ENCODE results near the gene TSEN54. TPM values are rescaled to one million over a fixed set of nuclear protein-coding genes. Genes with fewer than 3 reads are reported as not detected.

The TSEN54 gene
- total RNA-seq, 1 donor: 14.7 TPM

DNA sequence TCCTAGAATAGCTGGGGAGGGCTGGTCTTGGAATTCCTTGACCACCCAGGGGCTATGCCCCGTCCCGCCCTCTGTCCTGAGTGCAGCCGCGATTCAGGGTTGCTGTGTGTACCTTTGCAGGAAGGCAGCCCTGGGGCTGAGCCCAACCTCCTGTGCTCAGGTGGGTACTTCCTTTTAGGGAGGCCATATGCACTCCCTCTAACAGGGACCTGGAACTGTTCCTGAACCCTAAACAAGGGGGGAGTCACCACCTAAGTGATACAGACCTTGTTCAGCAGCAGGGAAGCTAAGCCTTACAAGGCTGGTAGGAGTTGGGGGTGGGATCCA is 33.8 kb downstream of the TSEN54 start:
- H3K9me3 ChIP-seq (ENCODE audit: low read depth, low read length): no peaks in the 10 kb centered on the region
- no peaks in the 10 kb centered on the region for H3K4me1 ChIP-seq (ENCODE audit: insufficient read depth, low read length)
- H3K27me3 ChIP-seq (ENCODE audit: insufficient read depth, low read length): no peaks in the 10 kb centered on the region
- no peak overlapping the region for H3K4me3 ChIP-seq (ENCODE audit: low read length)

- H3K4me1 ChIP-seq (ENCODE audit: insufficient read depth, low read length): no peaks in the 10 kb centered on the region
- H3K9me3 ChIP-seq (ENCODE audit: low read depth, low read length): no peaks in the 10 kb centered on the region
- no peak overlapping the region for H3K4me3 ChIP-seq (ENCODE audit: low read length)
- no peaks in the 10 kb centered on the region for H3K27me3 ChIP-seq (ENCODE audit: insufficient read depth, low read length)
These were observed 34.9 kb downstream of the TSEN54 start for GRCh38 chr17:75551266-75551665.

- Histone ChIP-seq H3K27me3 (ENCODE audit: insufficient read depth, low read length) (no peaks in the 10 kb centered on the region), H3K4me1 (ENCODE audit: insufficient read depth, low read length) (no peaks in the 10 kb centered on the region), H3K4me3 (ENCODE audit: low read length) (no peak overlapping the region), H3K9me3 (ENCODE audit: low read depth, low read length) (no peaks in the 10 kb centered on the region)
These were observed 36.3 kb downstream of the TSEN54 start for GRCh38 chr17:75552425-75553294.

DNA sequence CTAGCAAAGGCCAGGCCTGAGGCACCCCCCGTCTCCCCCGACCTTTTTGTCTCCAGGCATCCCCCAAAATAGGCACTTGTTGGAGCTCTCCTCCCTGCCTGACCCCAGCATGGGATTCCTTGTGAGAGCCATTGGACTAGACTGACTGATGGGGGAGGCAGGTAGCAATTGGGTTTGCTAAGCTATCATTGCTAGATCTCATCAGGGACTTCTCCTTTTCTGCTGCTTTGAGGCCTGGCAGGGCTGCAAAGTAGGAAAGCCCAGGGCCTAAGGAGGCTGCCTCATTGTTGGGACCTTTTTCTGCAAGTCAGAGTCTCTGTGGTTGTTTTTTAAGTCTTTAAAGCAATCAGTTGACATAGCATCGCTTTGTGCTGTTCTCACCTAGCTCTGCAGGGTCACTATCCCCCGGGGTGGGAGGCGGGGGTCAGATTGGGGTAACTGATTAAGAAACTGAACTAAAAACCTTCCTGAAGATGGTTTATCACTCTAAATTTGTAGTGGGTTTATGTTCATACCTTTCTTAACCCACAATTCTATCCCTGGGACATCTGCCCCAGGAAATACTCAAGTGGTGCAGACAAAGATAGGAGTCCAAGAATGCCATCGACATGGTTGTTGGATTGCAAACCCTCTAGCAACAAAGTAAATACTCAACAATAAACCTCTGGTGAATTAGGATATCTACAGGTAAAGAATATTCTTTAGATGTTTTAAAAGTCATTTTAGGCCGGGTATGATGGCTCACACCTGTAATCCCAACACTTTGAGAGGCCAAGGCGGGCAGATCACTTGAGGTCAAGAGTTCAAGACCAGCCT is 37.2 kb downstream of the TSEN54 start:
- Histone ChIP-seq H3K4me3 (ENCODE audit: low read length) (no peak overlapping the region), H3K4me1 (ENCODE audit: insufficient read depth, low read length) (no peaks in the 10 kb centered on the region), H3K27me3 (ENCODE audit: insufficient read depth, low read length) (no peaks in the 10 kb centered on the region), H3K9me3 (ENCODE audit: low read depth, low read length) (no peaks in the 10 kb centered on the region)

DNA sequence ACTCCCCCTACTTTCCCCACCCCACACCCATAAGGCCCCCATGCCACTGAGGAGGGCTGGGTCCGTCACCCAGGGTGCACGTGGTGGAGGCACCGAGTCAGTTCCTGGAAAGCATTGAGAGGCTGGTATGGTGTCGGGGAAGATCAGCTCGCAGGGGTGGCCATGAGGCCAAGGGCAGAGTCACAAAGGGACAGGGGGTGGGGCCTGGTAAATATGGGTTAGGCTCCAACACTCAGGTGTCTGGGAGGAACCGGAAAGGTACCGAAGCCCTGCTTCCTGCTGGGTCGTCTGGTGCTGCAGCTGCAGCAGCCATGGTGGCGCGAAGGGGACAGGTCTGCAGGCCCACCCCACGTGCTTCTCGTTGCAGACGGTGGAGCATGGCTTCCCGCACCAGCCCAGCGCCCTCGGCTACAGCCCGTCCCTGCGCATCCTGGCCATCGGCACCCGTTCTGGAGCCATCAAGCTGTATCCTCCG is 39.4 kb downstream of the TSEN54 start:
- H3K4me3 ChIP-seq (ENCODE audit: low read length): no peak overlapping the region

GRCh38 chr17:75557075-75557851 is 40.9 kb downstream of the TSEN54 start:
- no peaks in the 10 kb centered on the region for H3K27me3 ChIP-seq (ENCODE audit: insufficient read depth, low read length)
- no peaks in the 10 kb centered on the region for H3K4me1 ChIP-seq (ENCODE audit: insufficient read depth, low read length)
- H3K4me3 ChIP-seq (ENCODE audit: low read length): no peak overlapping the region
- no peaks in the 10 kb centered on the region for H3K9me3 ChIP-seq (ENCODE audit: low read depth, low read length)

More for the DNA sequence above, 39.4 kb downstream of the TSEN54 start:
- Histone ChIP-seq H3K4me1 (ENCODE audit: insufficient read depth, low read length) (no peaks in the 10 kb centered on the region), H3K27me3 (ENCODE audit: insufficient read depth, low read length) (no peaks in the 10 kb centered on the region), H3K9me3 (ENCODE audit: low read depth, low read length) (no peaks in the 10 kb centered on the region)

- Histone ChIP-seq H3K27me3 (ENCODE audit: insufficient read depth, low read length) (no peaks in the 10 kb centered on the region), H3K4me1 (ENCODE audit: insufficient read depth, low read length) (no peaks in the 10 kb centered on the region), H3K9me3 (ENCODE audit: low read depth, low read length) (no peaks in the 10 kb centered on the region), H3K4me3 (ENCODE audit: low read length) (no peak overlapping the region)
These were observed 41.7 kb downstream of the TSEN54 start for GRCh38 chr17:75557852-75558665.

DNA sequence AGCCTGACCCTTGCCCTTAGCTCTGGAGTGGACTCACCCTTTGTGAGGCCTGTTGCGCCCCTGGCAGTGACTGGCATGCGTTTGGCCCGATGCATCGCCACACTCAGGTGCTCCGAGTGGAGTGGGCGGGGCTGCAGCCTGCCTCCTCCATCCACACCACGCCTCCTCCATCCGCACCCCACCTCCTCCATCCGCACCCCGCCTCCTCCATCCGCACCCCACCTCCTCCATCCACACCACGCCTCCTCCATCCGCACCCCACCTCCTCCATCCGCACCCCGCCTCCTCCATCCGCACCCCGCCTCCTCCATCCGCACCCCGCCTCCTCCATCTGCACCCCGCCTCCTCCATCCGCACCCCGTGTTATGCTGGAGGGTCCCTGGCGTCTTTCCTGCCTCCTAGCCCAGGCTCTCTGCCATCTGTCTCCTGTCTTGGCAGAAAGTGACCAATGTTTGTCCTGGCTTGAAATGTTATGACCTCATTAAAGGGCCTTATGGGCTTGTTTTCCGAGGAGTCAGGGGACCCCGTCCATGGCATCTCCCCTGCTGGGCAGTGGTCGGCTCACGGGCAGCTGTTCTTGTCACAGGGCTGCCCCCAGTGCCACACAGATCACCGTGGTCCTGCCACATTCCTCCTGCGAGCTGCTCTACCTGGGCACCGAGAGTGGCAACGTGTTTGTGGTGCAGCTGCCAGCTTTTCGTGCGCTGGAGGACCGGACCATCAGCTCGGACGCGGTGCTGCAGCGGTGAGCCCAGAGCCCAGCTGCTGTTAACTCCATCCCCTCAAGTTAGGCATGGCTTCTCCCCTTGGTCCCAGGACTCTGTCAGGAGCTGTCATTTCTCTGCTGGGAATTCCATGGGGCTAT is 42.6 kb downstream of the TSEN54 start:
- Histone ChIP-seq H3K4me3 (ENCODE audit: low read length) (no peak overlapping the region), H3K4me1 (ENCODE audit: insufficient read depth, low read length) (no peaks in the 10 kb centered on the region), H3K27me3 (ENCODE audit: insufficient read depth, low read length) (no peaks in the 10 kb centered on the region), H3K9me3 (ENCODE audit: low read depth, low read length) (no peaks in the 10 kb centered on the region)

GRCh38 chr17:75559958-75560533 is 43.7 kb downstream of the TSEN54 start:
- no peak overlapping the region for H3K4me3 ChIP-seq (ENCODE audit: low read length)
- no peaks in the 10 kb centered on the region for H3K4me1 ChIP-seq (ENCODE audit: insufficient read depth, low read length)
- no peaks in the 10 kb centered on the region for H3K27me3 ChIP-seq (ENCODE audit: insufficient read depth, low read length)
- H3K9me3 ChIP-seq (ENCODE audit: low read depth, low read length): no peaks in the 10 kb centered on the region

- Histone ChIP-seq H3K27me3 (ENCODE audit: insufficient read depth, low read length) (no peaks in the 10 kb centered on the region), H3K4me3 (ENCODE audit: low read length) (no peak overlapping the region), H3K4me1 (ENCODE audit: insufficient read depth, low read length) (peaks cover 7% of the 10 kb centered on the region), H3K9me3 (ENCODE audit: low read depth, low read length) (no peaks in the 10 kb centered on the region)
These were observed 45.7 kb downstream of the TSEN54 start for GRCh38 chr17:75561927-75562603.

- Histone ChIP-seq H3K4me3 (ENCODE audit: low read length) (no peak overlapping the region), H3K27me3 (ENCODE audit: insufficient read depth, low read length) (no peaks in the 10 kb centered on the region), H3K4me1 (ENCODE audit: insufficient read depth, low read length) (peaks cover 7% of the 10 kb centered on the region), H3K9me3 (ENCODE audit: low read depth, low read length) (no peaks in the 10 kb centered on the region)
These were observed 46.9 kb downstream of the TSEN54 start for GRCh38 chr17:75563063-75563758.

DNA sequence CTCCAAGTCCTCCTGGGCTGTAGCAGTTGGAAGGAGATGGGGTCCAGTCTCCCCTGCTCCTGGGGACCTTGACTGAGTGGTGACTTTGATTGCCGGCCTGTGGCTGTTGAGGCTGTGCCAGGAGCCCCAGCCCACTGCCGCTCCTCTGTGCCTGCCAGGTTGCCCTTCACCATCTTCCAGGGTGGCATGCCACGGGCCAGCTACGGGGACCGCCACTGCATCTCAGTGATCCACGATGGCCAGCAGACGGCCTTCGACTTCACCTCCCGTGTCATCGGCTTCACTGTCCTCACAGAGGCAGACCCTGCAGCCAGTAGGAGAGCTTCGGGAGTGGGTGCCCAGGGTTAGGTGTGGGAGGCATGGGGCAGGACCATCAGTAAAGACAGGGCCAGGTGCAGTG is 47.9 kb downstream of the TSEN54 start:
- Histone ChIP-seq H3K9me3 (ENCODE audit: low read depth, low read length) (no peaks in the 10 kb centered on the region), H3K27me3 (ENCODE audit: insufficient read depth, low read length) (no peaks in the 10 kb centered on the region), H3K4me1 (ENCODE audit: insufficient read depth, low read length) (peaks cover 7% of the 10 kb centered on the region), H3K4me3 (ENCODE audit: low read length) (no peak overlapping the region)
